ENCODE data around the gene TARBP1. TPM values are rescaled to one million over a fixed set of nuclear protein-coding genes. Genes with fewer than 3 reads are reported as not detected.

TARBP1 gene
- total and polyA plus RNA-seq, 2 of the 8 experiments (the other 6 are each of a cell fraction or from before 2014, with no cell fraction given): 21.9 to 32.3 TPM

- no peak overlapping the region for H4K91ac ChIP-seq (replicated peaks; ENCODE audit: insufficient read length, low read length)
- H3K4me3 ChIP-seq (ENCODE audit: extremely low read depth in 1 of 4, insufficient read depth in 2 of 4, low read depth in 3 of 4, low read length in 4 of 4): no peak overlapping the region
- H3K9ac ChIP-seq (replicated peaks in 1 of 4; ENCODE audit: extremely low read depth in 1 of 4, low read depth in 3 of 4, low read length in 3 of 4): no peak overlapping the region
- no peak overlapping the region for H2BK20ac ChIP-seq (ENCODE audit: low read length)
- H2BK120ac ChIP-seq (replicated peaks; ENCODE audit: low read depth, low read length): no peak overlapping the region
- H3K18ac ChIP-seq (ENCODE audit: extremely low read depth, low read length): no peak overlapping the region
- H3K23ac ChIP-seq (ENCODE audit: insufficient read length): no peak overlapping the region
- H3K14ac ChIP-seq (ENCODE audit: insufficient read length): no peak overlapping the region
- H3K79me1 ChIP-seq (ENCODE audit: low read depth, low read length): no peaks in the 10 kb centered on the region
- H2AFZ ChIP-seq (ENCODE audit: low read length): no peak overlapping the region
- no peaks in the 10 kb centered on the region for H3K23me2 ChIP-seq (ENCODE audit: low read depth, low read length)
- no peak overlapping the region for H4K5ac ChIP-seq (ENCODE audit: insufficient read length, low read depth, low read length)
- H4K8ac ChIP-seq (ENCODE audit: extremely low read depth, insufficient read depth, low read length): no peak overlapping the region
- H3K27me3 ChIP-seq (replicated peaks in 1 of 4; ENCODE audit: control insufficient read depth in 3 of 4, extremely low read depth in 1 of 4, insufficient read depth in 3 of 4, low read length in 3 of 4): no peaks in the 10 kb centered on the region
- CTCF ChIA-PET (ENCODE audit: partially characterized antibody): interaction anchor here (0.8 to 2.1 kb wide), 3 partner anchors 15 to 33 kb away, joined by 3 to 6 read pairs (median 4); no protein-coding TSS in a partner anchor
- no peaks in the 10 kb centered on the region for H4K20me1 ChIP-seq (replicated peaks in 1 of 2; ENCODE audit: control insufficient read depth in 1 of 2, insufficient read depth in 2 of 2, low read length in 2 of 2)
- POLR2A ChIA-PET (ENCODE audit: partially characterized antibody): no interaction called here
- 83% methylated on average over 1 of the region's 1 CpG; no CpG with 5 or more reads in 1 of the 2 experiments for WGBS, 2 experiments (ENCODE audit: extremely low coverage in 1 of 2, insufficient coverage in 1 of 2, insufficient read length in 1 of 2, insufficient replicate concordance in 2 of 2, low coverage in 1 of 2, low lambda C conversion rate in 2 of 2, missing lambda C conversion rate in 1 of 2)
- no peaks in the 10 kb centered on the region for H3K36me3 ChIP-seq (ENCODE audit: control insufficient read depth in 2 of 4, insufficient read depth in 4 of 4, low read length in 3 of 4)
- peaks cover 0 to 5% of the 10 kb centered on the region in 2 experiments; a peak in 1 of 4 replicates for H3K9me3 ChIP-seq (ENCODE audit: insufficient read depth in 2 of 2, low read depth in 1 of 2, low read length in 1 of 2)
- TF ChIP-seq SP2 (IDR thresholded peaks at IDR 0.05; ENCODE audit: low read length): no peak
- TF ChIP-seq POLR2A (IDR thresholded peaks at IDR 0.05; ENCODE audit: control extremely low read depth in 1 of 2, low read depth in 2 of 2, low read length in 2 of 2): no peak
- no peak for TF ChIP-seq SP4 (IDR thresholded peaks at IDR 0.05; ENCODE audit: low read length)
- no peak for TF ChIP-seq CHD2 (IDR thresholded peaks at IDR 0.05; ENCODE audit: low read length)
- TF ChIP-seq CREB1 (IDR thresholded peaks at IDR 0.05): no peak
- no peak for TF ChIP-seq USF2 (IDR thresholded peaks at IDR 0.05; ENCODE audit: low read length)
- TF ChIP-seq ATF3 (IDR thresholded peaks at IDR 0.05; ENCODE audit: insufficient read depth, low read depth, low read length): no peak
- no peak for TF ChIP-seq GTF2F1 (IDR thresholded peaks at IDR 0.05; ENCODE audit: borderline replicate concordance, low read depth, low read length)
- no peaks in the 10 kb centered on the region for H3K79me2 ChIP-seq (ENCODE audit: control insufficient read depth in 1 of 2, insufficient read depth in 2 of 2, low read length in 2 of 2)
- H3K27ac ChIP-seq (ENCODE audit: low read depth, low read length): no peak overlapping the region
- no peak overlapping the region for H2BK15ac ChIP-seq (ENCODE audit: low read length)
- H3K4me1 ChIP-seq (replicated peaks in 1 of 4; ENCODE audit: control insufficient read depth in 3 of 4, insufficient read depth in 4 of 4, low read length in 3 of 4): no peaks in the 10 kb centered on the region
- H2BK5ac ChIP-seq (ENCODE audit: low read depth, low read length): no peak overlapping the region
- H2BK12ac ChIP-seq (ENCODE audit: low read depth, low read length): no peak overlapping the region
- no peak overlapping the region for H2AK5ac ChIP-seq (ENCODE audit: low read depth, low read length)
- FAIRE-seq: no peak
- no peak overlapping the region for H3K4me2 ChIP-seq (ENCODE audit: insufficient read depth in 1 of 2, low read depth in 2 of 2, low read length in 2 of 2)
- no peak overlapping the region for H3K4ac ChIP-seq (replicated peaks; ENCODE audit: insufficient read length, low read depth, low read length)
- no peak overlapping the region for H3K56ac ChIP-seq (replicated peaks; ENCODE audit: insufficient read length, low read depth, low read length)
- DNase-seq (ENCODE audit: low read depth in 1 of 2, low spot score in 2 of 2): no peak
Measured at GRCh38 chr1:234345237-234345636, 133.7 kb downstream of the TARBP1 start.
